GM12801 (cell line): ENCODE data around the gene MAP4K2.

Experiments used
- TF ChIP-seq, protein P1 (sequence below): IDR thresholded peaks from one replicate; pipeline ENCODE4 v1.5.1; 2011; ENCODE audit warnings: control low read depth; ENCODE audit not compliant: insufficient read length; ENCODE audit errors: extremely low read depth

MAP4K2 gene

DNA sequence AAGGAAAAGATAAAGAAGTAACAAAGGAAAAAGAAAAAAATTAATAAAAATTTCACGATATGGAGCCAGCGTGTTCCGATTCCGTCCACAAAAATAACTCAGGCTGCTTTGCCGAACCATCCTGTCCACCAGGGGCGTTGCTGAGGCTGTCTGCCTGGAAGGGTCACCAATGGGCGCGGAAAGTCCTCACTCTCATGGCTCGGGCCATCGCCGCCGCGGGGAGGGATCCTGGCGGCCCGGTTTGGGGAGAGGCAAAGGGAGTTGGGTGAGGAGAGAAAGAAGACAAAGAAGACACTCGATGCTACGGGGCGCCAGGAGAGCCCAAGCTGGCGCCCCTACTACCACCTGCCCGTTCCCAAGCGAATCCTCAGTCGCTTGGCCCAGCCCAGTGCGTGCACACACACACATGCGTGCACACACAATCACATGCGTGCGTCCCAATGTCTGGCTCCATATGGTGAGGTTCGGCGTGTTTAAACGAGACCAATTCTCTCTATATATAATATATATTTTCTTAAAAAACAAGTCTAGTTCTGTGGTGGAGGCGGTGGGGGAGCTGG lies 37.6 kb downstream of the MAP4K2 start:
- TF ChIP-seq, protein P1, sequence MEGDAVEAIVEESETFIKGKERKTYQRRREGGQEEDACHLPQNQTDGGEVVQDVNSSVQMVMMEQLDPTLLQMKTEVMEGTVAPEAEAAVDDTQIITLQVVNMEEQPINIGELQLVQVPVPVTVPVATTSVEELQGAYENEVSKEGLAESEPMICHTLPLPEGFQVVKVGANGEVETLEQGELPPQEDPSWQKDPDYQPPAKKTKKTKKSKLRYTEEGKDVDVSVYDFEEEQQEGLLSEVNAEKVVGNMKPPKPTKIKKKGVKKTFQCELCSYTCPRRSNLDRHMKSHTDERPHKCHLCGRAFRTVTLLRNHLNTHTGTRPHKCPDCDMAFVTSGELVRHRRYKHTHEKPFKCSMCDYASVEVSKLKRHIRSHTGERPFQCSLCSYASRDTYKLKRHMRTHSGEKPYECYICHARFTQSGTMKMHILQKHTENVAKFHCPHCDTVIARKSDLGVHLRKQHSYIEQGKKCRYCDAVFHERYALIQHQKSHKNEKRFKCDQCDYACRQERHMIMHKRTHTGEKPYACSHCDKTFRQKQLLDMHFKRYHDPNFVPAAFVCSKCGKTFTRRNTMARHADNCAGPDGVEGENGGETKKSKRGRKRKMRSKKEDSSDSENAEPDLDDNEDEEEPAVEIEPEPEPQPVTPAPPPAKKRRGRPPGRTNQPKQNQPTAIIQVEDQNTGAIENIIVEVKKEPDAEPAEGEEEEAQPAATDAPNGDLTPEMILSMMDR = no peak

DNA sequence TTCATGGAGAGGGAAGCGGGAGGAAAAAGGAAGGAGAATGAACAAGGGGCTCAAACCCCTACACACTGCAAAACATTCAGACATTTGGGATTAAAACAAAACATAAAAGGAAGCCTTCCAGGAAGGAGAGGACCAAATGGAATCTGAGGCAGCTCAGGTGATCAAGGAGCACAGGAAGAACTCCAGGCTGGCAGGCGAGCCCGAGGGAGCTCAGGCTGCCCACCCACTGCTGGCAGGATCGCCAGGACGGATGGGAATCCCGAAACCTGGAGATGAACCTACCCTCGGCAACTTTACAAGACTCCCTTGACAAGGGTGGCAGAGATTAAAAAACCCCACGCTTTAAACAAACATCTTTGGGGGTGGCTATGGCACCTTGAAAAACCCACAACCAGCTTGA lies 38.3 kb downstream of the MAP4K2 start:
- TF ChIP-seq, protein P1 = no peak

GRCh38 chr11:64764040-64764611 lies 38.9 kb downstream of the MAP4K2 start:
- TF ChIP-seq, protein P1 = no peak

DNA sequence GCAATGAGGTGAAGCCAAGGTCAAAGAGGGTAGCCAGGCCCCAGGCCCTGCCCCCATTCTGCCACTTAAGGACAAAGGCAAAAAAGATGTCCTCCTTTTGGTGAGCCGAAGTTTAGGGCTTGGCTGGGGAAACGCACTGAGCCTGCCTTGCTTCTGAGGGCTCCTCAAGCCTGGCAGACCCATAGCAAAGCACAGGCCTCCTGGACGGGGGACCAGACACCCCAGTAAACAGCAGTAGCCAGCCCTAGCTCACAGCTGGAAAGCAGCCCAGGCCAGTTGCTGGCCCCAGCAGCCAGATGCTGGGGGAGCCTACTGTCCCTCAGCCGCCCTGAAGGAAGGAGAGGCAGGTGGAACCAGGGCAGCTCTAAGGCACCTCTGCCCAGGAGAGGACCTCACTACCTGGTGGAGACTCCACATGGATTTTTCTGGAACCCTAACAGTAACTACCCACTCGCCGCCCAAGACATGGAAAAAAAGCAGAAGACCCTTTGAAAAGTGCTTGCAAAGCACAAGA lies 39.4 kb downstream of the MAP4K2 start:
- TF ChIP-seq, protein P1 = no peak

DNA sequence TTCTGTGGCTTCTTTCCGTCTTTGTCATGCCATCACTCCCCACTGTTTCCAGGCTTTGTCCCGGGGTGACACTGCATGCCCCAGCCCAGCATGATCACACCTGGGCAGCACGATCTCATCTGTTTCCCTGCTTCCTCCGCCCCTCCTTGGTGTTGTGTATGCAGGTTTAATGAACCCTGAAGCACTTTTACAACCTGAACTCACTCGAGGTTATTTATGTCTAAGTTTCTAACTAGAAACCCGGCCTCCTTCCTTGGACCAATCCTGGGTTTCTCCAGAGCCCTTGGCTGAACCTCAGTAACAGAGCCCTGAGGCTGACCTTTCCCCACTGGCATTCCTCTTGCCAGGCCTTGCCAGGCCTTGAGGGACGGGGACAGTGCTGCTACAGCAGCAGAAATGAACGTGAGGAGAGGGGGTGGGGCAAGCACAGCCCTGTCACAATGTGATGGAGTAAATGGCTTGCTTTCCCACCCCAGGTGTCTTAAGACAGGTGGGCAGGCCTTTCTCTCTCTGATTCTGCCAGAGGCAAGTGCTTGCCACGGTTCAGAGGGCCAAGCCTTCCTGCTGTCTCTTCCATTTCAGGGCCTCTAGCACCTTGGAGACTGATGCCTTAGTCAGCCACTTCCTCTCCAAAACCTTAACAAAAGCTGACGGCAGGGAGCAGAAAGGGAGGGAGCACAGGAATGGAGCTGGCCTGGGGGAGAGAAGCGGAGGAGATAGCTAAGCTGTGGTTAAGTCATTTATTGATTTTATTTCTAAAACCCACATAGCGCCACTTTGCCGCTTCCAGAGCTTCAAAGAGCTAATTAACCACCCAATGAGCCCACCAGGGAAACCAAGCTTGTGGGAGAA lies 40.1 kb downstream of the MAP4K2 start:
- TF ChIP-seq, protein P1 = no peak

DNA sequence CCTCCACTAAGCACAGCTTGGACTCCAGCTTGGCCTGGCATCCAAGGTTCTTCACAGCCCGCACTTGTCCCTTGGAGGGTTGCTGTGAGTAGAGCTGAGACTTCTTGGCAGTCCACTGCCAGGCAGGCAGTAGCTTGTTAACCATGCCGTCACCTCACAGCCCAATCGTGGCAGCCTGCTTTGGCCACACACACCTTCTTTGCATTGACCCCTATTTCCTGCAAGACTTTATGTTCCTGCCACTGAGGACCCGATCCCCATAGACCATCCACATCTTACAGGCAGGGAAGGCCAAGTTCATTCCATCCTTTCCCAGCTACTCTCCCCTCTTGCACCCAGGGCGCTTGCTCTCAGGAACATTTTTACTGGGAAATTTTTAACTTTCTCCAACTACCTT lies 40.7 kb downstream of the MAP4K2 start:
- TF ChIP-seq, protein P1 = no peak

- TF ChIP-seq, protein P1 = no peak
These were observed 42.1 kb downstream of the MAP4K2 start for GRCh38 chr11:64760759-64761420.
